OCI-LY1 (cell line): ENCODE data around the gene SEC62.

Experiments used
- H2AFZ ChIP-seq: fragments of 200-600 bp; sonication (generic), shearing (Covaris generic); 2 replicates; pipeline ENCODE4 v1.6.0; 2014; ENCODE audit warnings: antibody characterized with exemption, mild to moderate bottlenecking, low read length
- H3F3A ChIP-seq: fragments of 200-600 bp; sonication (generic), shearing (Covaris generic); 2 replicates; pipeline ENCODE4 v1.6.0; 2014; ENCODE audit warnings: mild to moderate bottlenecking, antibody characterized with exemption, low read length, moderate library complexity; ENCODE audit not compliant: insufficient read depth
- H3K27ac ChIP-seq: fragments of 200-600 bp; sonication (generic); 2 replicates; pipeline ENCODE4 v1.5.1; 2014; ENCODE audit warnings: low read length, mixed run types, mild to moderate bottlenecking, low read depth; ENCODE audit not compliant: poor library complexity, severe bottlenecking
- H3K27me3 ChIP-seq: fragments of 200-600 bp; sonication (generic); 2 replicates; pipeline ENCODE4 v1.6.0; 2014; ENCODE audit warnings: antibody characterized with exemption, mild to moderate bottlenecking, low read length, moderate library complexity; ENCODE audit not compliant: insufficient read depth
- H3K36me3 ChIP-seq: fragments of 200-600 bp; sonication (generic); 2 replicates; pipeline ENCODE4 v1.6.1; 2014; ENCODE audit warnings: mild to moderate bottlenecking, antibody characterized with exemption, low read length, moderate library complexity, mixed read lengths; ENCODE audit not compliant: insufficient read depth
- H3K4me1 ChIP-seq: fragments of 200-600 bp; sonication (generic); 2 replicates; pipeline ENCODE4 v1.5.1; 2014; ENCODE audit warnings: mild to moderate bottlenecking, low read length, moderate library complexity; ENCODE audit not compliant: insufficient read depth, severe bottlenecking
- H3K4me2 ChIP-seq: fragments of 200-600 bp; sonication (generic), shearing (Covaris generic); 2 replicates; pipeline ENCODE4 v1.6.1; 2014; ENCODE audit warnings: low read length
- H3K4me3 ChIP-seq: fragments of 200-600 bp; sonication (generic); 2 replicates; pipeline ENCODE4 v1.5.1; 2014; ENCODE audit warnings: low read length, low read depth, mild to moderate bottlenecking, mixed read lengths; ENCODE audit not compliant: poor library complexity, severe bottlenecking
- H3K79me2 ChIP-seq: fragments of 200-600 bp; shearing (Covaris generic); 2 replicates; pipeline ENCODE4 v1.6.1; 2016; ENCODE audit warnings: mixed run types, low read length, mixed read lengths; ENCODE audit not compliant: insufficient read depth
- H3K9ac ChIP-seq: fragments of 200-600 bp; sonication (generic), shearing (Covaris generic); 2 replicates; pipeline ENCODE4 v1.6.1; 2014; ENCODE audit warnings: mild to moderate bottlenecking, low read length, mixed read lengths
- H3K9me2 ChIP-seq: fragments of 200-600 bp; sonication (generic), shearing (Covaris generic); 2 replicates; pipeline ENCODE4 v1.6.1; 2014; ENCODE audit warnings: low read depth, mild to moderate bottlenecking, low read length, mixed read lengths
- H3K9me3 ChIP-seq: fragments of 200-600 bp; shearing (Covaris generic); 2 replicates; pipeline ENCODE4 v1.6.1; 2014; ENCODE audit warnings: low read length, mixed read lengths
- H4K20me1 ChIP-seq: fragments of 200-600 bp; sonication (generic), shearing (Covaris generic); 2 replicates; pipeline ENCODE4 v1.6.0; 2016; ENCODE audit warnings: mild to moderate bottlenecking, low read length; ENCODE audit not compliant: insufficient read depth
- CTCF ChIP-seq: fragments of 200-600 bp; sonication (generic), shearing (Covaris generic); IDR thresholded peaks from 2 replicates; pipeline ENCODE4 v1.5.1; 2017; ENCODE audit warnings: mild to moderate bottlenecking, antibody characterized with exemption, low read length, moderate library complexity, mixed read lengths
- EZH2 ChIP-seq: fragments of 200-600 bp; sonication (generic), shearing (Covaris generic); IDR thresholded peaks from 2 replicates; pipeline ENCODE4 v1.8.0; 2017; ENCODE audit warnings: borderline replicate concordance, mixed run types, mild to moderate bottlenecking, antibody characterized with exemption, low read length, moderate library complexity, mixed read lengths

SEC62 gene

GRCh38 chr3:169939320-169939719 lies 27.3 kb upstream of the SEC62 start:
- Histone ChIP-seq H3K9me2 (no peaks in the 10 kb centered on the region), H3F3A (peaks cover 25% of the 10 kb centered on the region), H3K27ac (peak overlapping the region; percentile 95), H3K9me3 (no peaks in the 10 kb centered on the region), H4K20me1 (no peaks in the 10 kb centered on the region), H3K36me3 (peaks cover 27% of the 10 kb centered on the region), H2AFZ (no peak overlapping the region), H3K4me1 (peaks cover 85% of the 10 kb centered on the region), H3K27me3 (no peaks in the 10 kb centered on the region), H3K4me3 (peak overlapping the region; percentile 64), H3K9ac (peak overlapping the region; percentile 78), H3K79me2 (peaks cover 7% of the 10 kb centered on the region; the same call in 1 of the 2 replicates), H3K4me2 (peak overlapping the region; percentile 75)
- TF ChIP-seq CTCF (no peak), EZH2 (no peak)

- Histone ChIP-seq H3K9ac (peak overlapping the region; percentile 78), H3F3A (peaks cover 29% of the 10 kb centered on the region), H3K79me2 (peaks cover 7% of the 10 kb centered on the region; the same call in 1 of the 2 replicates), H3K4me2 (peak overlapping the region; percentile 75), H4K20me1 (no peaks in the 10 kb centered on the region), H3K4me3 (peak overlapping the region; percentile 64), H3K27ac (peak overlapping the region; percentile 95), H3K4me1 (peaks cover 85% of the 10 kb centered on the region), H2AFZ (no peak overlapping the region), H3K27me3 (no peaks in the 10 kb centered on the region), H3K9me3 (no peaks in the 10 kb centered on the region), H3K36me3 (peaks cover 30% of the 10 kb centered on the region), H3K9me2 (no peaks in the 10 kb centered on the region)
- TF ChIP-seq EZH2 (no peak), CTCF (peak; percentile 26; the same call in 1 of the 2 replicates)
Measured at GRCh38 chr3:169939751-169940150, 26.9 kb upstream of the SEC62 start.

- Histone ChIP-seq H2AFZ (no peak overlapping the region), H3K4me1 (peaks cover 85% of the 10 kb centered on the region)
Measured at GRCh38 chr3:169940470-169941181, 26.0 kb upstream of the SEC62 start.

More at GRCh38 chr3:169940470-169941181, 26.0 kb upstream of the SEC62 start:
- peaks cover 30% of the 10 kb centered on the region for H3K36me3 ChIP-seq
- H3K9me3 ChIP-seq, result no peaks in the 10 kb centered on the region
- H3K4me3 ChIP-seq, result peak overlapping the region; percentile 64
- H3K27me3 ChIP-seq, result no peaks in the 10 kb centered on the region
- H3K27ac ChIP-seq, result peak overlapping the region; percentile 95
- peaks cover 7% of the 10 kb centered on the region; the same call in 1 of the 2 replicates for H3K79me2 ChIP-seq
- peaks cover 29% of the 10 kb centered on the region for H3F3A ChIP-seq
- H3K9me2 ChIP-seq, result no peaks in the 10 kb centered on the region
- no peaks in the 10 kb centered on the region for H4K20me1 ChIP-seq
- H3K4me2 ChIP-seq, result peak overlapping the region; percentile 75
- TF ChIP-seq EZH2, result no peak
- TF ChIP-seq CTCF, result no peak
- peak overlapping the region; percentile 78 for H3K9ac ChIP-seq
